H1 (cell line): ENCODE results near the gene IQGAP3. TPM values are rescaled to one million over a fixed set of nuclear protein-coding genes. Genes with fewer than 3 reads are reported as not detected.

Experiments used
- CTCF ChIA-PET: fragments of 300-600 bp; sonication (Branson Sonifier 250); formaldehyde crosslinking; loops from one replicate; lab custom pipeline; 2021; ENCODE audit not compliant: partially characterized antibody; lab: Charles Lee
- POLR2A ChIA-PET: fragments of 300-600 bp; sonication (Branson Sonifier 250); formaldehyde crosslinking; loops from one replicate; lab custom pipeline; 2021; ENCODE audit warnings: inconsistent platforms; ENCODE audit not compliant: partially characterized antibody; lab: Charles Lee
- DNase-seq, 2 experiments: peaks; one replicate each; pipeline versions ENCODE4 v3.0.0 to v3.0.0-alpha.2; 2010 to 2022; ENCODE audit warnings: low spot score in 2 of 2, low read depth in 1 of 2, mixed read lengths in 1 of 2
- FAIRE-seq: peaks from 2 replicates; lab custom pipeline; 2011; peaks lifted over from hg19 to GRCh38; lab: Jason Lieb, UNC
- H2AFZ ChIP-seq: 2 replicates; pipeline ENCODE4 v1.8.1; 2012; ENCODE audit warnings: low read length, inconsistent platforms
- H2AK5ac ChIP-seq: 2 replicates; pipeline ENCODE4 v1.6.1; 2013; ENCODE audit warnings: low read depth, low read length
- H2BK120ac ChIP-seq: replicated peaks from 2 replicates; pipeline ENCODE3; 2013; ENCODE audit warnings: low read depth, low read length, inconsistent platforms
- H2BK12ac ChIP-seq: 2 replicates; pipeline ENCODE4 v1.6.1; 2013; ENCODE audit warnings: low read depth, low read length
- H2BK15ac ChIP-seq: 2 replicates; pipeline ENCODE4 v1.6.1; 2013; ENCODE audit warnings: low read length
- H2BK20ac ChIP-seq: 2 replicates; pipeline ENCODE4 v1.6.1; 2013; ENCODE audit warnings: low read length
- H2BK5ac ChIP-seq: 2 replicates; pipeline ENCODE4 v1.6.1; 2013; ENCODE audit warnings: low read depth, low read length
- H3K14ac ChIP-seq: 2 replicates; pipeline ENCODE4 v1.6.1; 2013; ENCODE audit warnings: inconsistent platforms; ENCODE audit not compliant: insufficient read length
- H3K18ac ChIP-seq: 2 replicates; pipeline ENCODE4 v1.6.1; 2013; ENCODE audit warnings: low read length; ENCODE audit errors: extremely low read depth
- H3K23ac ChIP-seq: 2 replicates; pipeline ENCODE4 v1.6.1; 2013; ENCODE audit warnings: inconsistent platforms; ENCODE audit not compliant: insufficient read length
- H3K23me2 ChIP-seq: 2 replicates; pipeline ENCODE4 v1.6.1; 2013; ENCODE audit warnings: low read depth, low read length
- H3K27ac ChIP-seq: 2 replicates; pipeline ENCODE4 v1.6.1; 2011; ENCODE audit warnings: low read depth, low read length, inconsistent platforms
- H3K27me3 ChIP-seq, 4 experiments: replicated peaks in 1 of 4; 1 replicate in 1 of 4; 2 replicates in 3 of 4; pipeline versions ENCODE4 v1.6.1 to v1.8.1; 2011 to 2013; ENCODE audit warnings: low read length in 3 of 4, mild to moderate bottlenecking in 3 of 4, inconsistent platforms in 2 of 4, mixed read lengths in 2 of 4, moderate library complexity in 1 of 4; ENCODE audit not compliant: control insufficient read depth in 3 of 4, insufficient read depth in 3 of 4; ENCODE audit errors: extremely low read depth in 1 of 4
- H3K36me3 ChIP-seq, 4 experiments: 2 replicates each; pipeline versions ENCODE4 v1.6.1 to v1.8.1; 2011 to 2013; ENCODE audit warnings: mild to moderate bottlenecking in 4 of 4, low read length in 3 of 4, moderate library complexity in 2 of 4, control low read depth in 1 of 4, inconsistent platforms in 1 of 4; ENCODE audit not compliant: insufficient read depth in 4 of 4, control insufficient read depth in 2 of 4
- H3K4ac ChIP-seq: replicated peaks from 2 replicates; pipeline ENCODE3; 2013; ENCODE audit warnings: low read length, low read depth, mixed read lengths, inconsistent platforms; ENCODE audit not compliant: insufficient read length
- H3K4me1 ChIP-seq, 4 experiments: replicated peaks in 1 of 4; 1 replicate in 1 of 4; 2 replicates in 3 of 4; pipeline versions ENCODE4 v1.6.1 to v1.8.1; 2011 to 2013; ENCODE audit warnings: low read length in 3 of 4, inconsistent platforms in 2 of 4, mixed read lengths in 1 of 4; ENCODE audit not compliant: insufficient read depth in 4 of 4, control insufficient read depth in 3 of 4
- H3K4me2 ChIP-seq, 2 experiments: 2 replicates each; pipeline versions ENCODE4 v1.6.1 to v1.8.1; 2011 to 2013; ENCODE audit warnings: low read depth in 2 of 2, low read length in 2 of 2, control low read depth in 1 of 2, inconsistent platforms in 1 of 2, mild to moderate bottlenecking in 1 of 2; ENCODE audit not compliant: insufficient read depth in 1 of 2
- H3K4me3 ChIP-seq, 4 experiments: fragments of 200-600, 300-600 bp in 1 of 4; sonication (generic), shearing (Covaris generic), sonication (Bioruptor Twin) in 1 of 4; 2 replicates each; pipeline versions ENCODE4 v1.5.1 to v1.8.1; 2011 to 2016; ENCODE audit warnings: low read length in 4 of 4, low read depth in 3 of 4, control low read depth in 2 of 4, inconsistent platforms in 2 of 4, mild to moderate bottlenecking in 2 of 4, mixed read lengths in 1 of 4, moderate library complexity in 1 of 4; ENCODE audit not compliant: insufficient read depth in 2 of 4; ENCODE audit errors: extremely low read depth in 1 of 4
- H3K56ac ChIP-seq: replicated peaks from 2 replicates; pipeline ENCODE3; 2013; ENCODE audit warnings: low read depth, mild to moderate bottlenecking, mixed read lengths, low read length, inconsistent platforms; ENCODE audit not compliant: insufficient read length
- H3K79me1 ChIP-seq: 2 replicates; pipeline ENCODE4 v1.6.1; 2013; ENCODE audit warnings: low read depth, low read length, control low read depth
- H3K79me2 ChIP-seq, 2 experiments: 2 replicates each; pipeline versions ENCODE4 v1.6.1 to v1.8.1; 2012 to 2013; ENCODE audit warnings: low read length in 2 of 2, mild to moderate bottlenecking in 2 of 2, inconsistent platforms in 1 of 2; ENCODE audit not compliant: insufficient read depth in 2 of 2, control insufficient read depth in 1 of 2
- H3K9ac ChIP-seq, 4 experiments: replicated peaks in 1 of 4; 1 replicate in 1 of 4; 2 replicates in 3 of 4; pipeline versions ENCODE4 v1.6.1 to v1.8.1; 2011 to 2013; ENCODE audit warnings: low read depth in 3 of 4, low read length in 3 of 4, control low read depth in 2 of 4, mild to moderate bottlenecking in 2 of 4, moderate library complexity in 2 of 4, inconsistent platforms in 1 of 4; ENCODE audit errors: extremely low read depth in 1 of 4
- H3K9me3 ChIP-seq, 2 experiments: 2 replicates each; pipeline versions ENCODE4 v1.6.1 to v1.8.1; 2012 to 2013; ENCODE audit warnings: mild to moderate bottlenecking in 2 of 2, moderate library complexity in 2 of 2, control low read depth in 1 of 2, inconsistent platforms in 1 of 2, low read depth in 1 of 2, low read length in 1 of 2, mixed read lengths in 1 of 2; ENCODE audit not compliant: insufficient read depth in 2 of 2
- H4K20me1 ChIP-seq, 2 experiments: replicated peaks in 1 of 2; 2 replicates each; pipeline versions ENCODE3 to v1.8.1; 2011 to 2013; ENCODE audit warnings: inconsistent platforms in 2 of 2, low read length in 2 of 2, mild to moderate bottlenecking in 1 of 2; ENCODE audit not compliant: insufficient read depth in 2 of 2, control insufficient read depth in 1 of 2
- H4K5ac ChIP-seq: 2 replicates; pipeline ENCODE4 v1.6.1; 2013; ENCODE audit warnings: low read length, low read depth, mixed read lengths, inconsistent platforms; ENCODE audit not compliant: insufficient read length
- H4K8ac ChIP-seq: 2 replicates; pipeline ENCODE4 v1.8.0; 2013; ENCODE audit warnings: mild to moderate bottlenecking, moderate library complexity, low read length, inconsistent platforms; ENCODE audit not compliant: insufficient read depth; ENCODE audit errors: extremely low read depth
- H4K91ac ChIP-seq: replicated peaks from 2 replicates; pipeline ENCODE3; 2013; ENCODE audit warnings: low read length, mixed read lengths, inconsistent platforms; ENCODE audit not compliant: insufficient read length
- BACH1 ChIP-seq: IDR thresholded peaks from 2 replicates; pipeline ENCODE4 v1.6.1; 2012; ENCODE audit warnings: low read length, improper control_type of control experiment
- JUND ChIP-seq: IDR thresholded peaks from 2 replicates; pipeline ENCODE4 v1.6.1; 2011; ENCODE audit warnings: mild to moderate bottlenecking, improper control_type of control experiment, low read length
- PHF8 ChIP-seq: fragments of 200-600 bp; sonication (generic); conservative IDR thresholded peaks from 2 replicates; pipeline ENCODE4 v1.7.1; 2012; ENCODE audit warnings: low read depth, mild to moderate bottlenecking, inconsistent platforms, low read length, moderate library complexity
- RBBP5 ChIP-seq: IDR thresholded peaks from 2 replicates; pipeline ENCODE4 v1.7.1; 2012; ENCODE audit warnings: low read depth, mild to moderate bottlenecking, inconsistent platforms, low read length, moderate library complexity, borderline replicate concordance
- RNF2 ChIP-seq: fragments of 200-900, 300-1000 bp; sonication (generic); IDR thresholded peaks from 2 replicates; pipeline ENCODE4 v1.7.1; 2016; ENCODE audit warnings: borderline replicate concordance, low read depth, mild to moderate bottlenecking, antibody characterized with exemption, low read length; ENCODE audit not compliant: poor library complexity, severe bottlenecking; ENCODE audit errors: missing control alignments
- SIN3A ChIP-seq, 2 experiments: IDR thresholded peaks in 1 of 2; conservative IDR thresholded peaks in 1 of 2; 2 replicates each; pipeline ENCODE4 v1.6.1; 2011 to 2012; ENCODE audit warnings: low read length in 2 of 2, improper control_type of control experiment in 1 of 2, low read depth in 1 of 2, mild to moderate bottlenecking in 1 of 2
- SIRT6 ChIP-seq: IDR thresholded peaks from one replicate; pipeline ENCODE4 v1.7.1; 2012; ENCODE audit warnings: low read length, inconsistent platforms
- SIX5 ChIP-seq: IDR thresholded peaks from 2 replicates; pipeline ENCODE4 v1.6.1; 2011; ENCODE audit warnings: mild to moderate bottlenecking, low read depth, low read length
- SUZ12 ChIP-seq: fragments of 200-600 bp; sonication (generic); IDR thresholded peaks from 2 replicates; pipeline ENCODE4 v1.6.1; 2012; ENCODE audit warnings: mild to moderate bottlenecking, inconsistent platforms, low read length, moderate library complexity, mixed read lengths
- TAF1 ChIP-seq: IDR thresholded peaks from 2 replicates; pipeline ENCODE4 v1.6.1; 2011; ENCODE audit warnings: mild to moderate bottlenecking, low read depth, low read length
- TCF12 ChIP-seq: IDR thresholded peaks from 2 replicates; pipeline ENCODE4 v1.6.1; 2011; ENCODE audit warnings: low read depth, mild to moderate bottlenecking, low read length
- WGBS, 2 experiments: shearing (Covaris generic) in 1 of 2; methylation state at CpG; one replicate each; pipeline versions ENCODE4 v1.1.6 to v1.1.7; 2013 to 2015; ENCODE audit warnings: low lambda C conversion rate in 2 of 2, mixed read lengths in 2 of 2, inconsistent platforms in 1 of 2, low coverage in 1 of 2, missing lambda C conversion rate in 1 of 2; ENCODE audit not compliant: insufficient replicate concordance in 2 of 2, insufficient coverage in 1 of 2, insufficient read length in 1 of 2; ENCODE audit errors: extremely low coverage in 1 of 2, missing lambda C conversion rate in 1 of 2; 5-methylcytosine and 5-hydroxymethylcytosine counted together
- polyA plus RNA-seq, 7 experiments: library from polyadenylated mRNA; depleted of rRNA in 3 of 7; stranded (reverse) in 5 of 7; unstranded in 2 of 7; fragments of >200 nt in 5 of 7; fragments of 200-250 nt in 2 of 7; gene quantifications; 1 replicate in 5 of 7; 2 replicates in 1 of 7; 4 replicates in 1 of 7; pipeline versions ENCODE4 v1.2.1 to v1.2.3, GENCODE V29; 2011 to 2013; ENCODE audit warnings: missing spikeins in 2 of 7, mixed read lengths in 2 of 7
- total RNA-seq: library from RNA; stranded (reverse); fragmentation: NEBNext Ultra II Directional; extraction: Animal tissue kit (Norgen Biotek cat#: 25700); gene quantifications from 2 replicates; pipeline ENCODE4 v1.2.1, GENCODE V29; 2021

IQGAP3 gene
- total and polyA plus RNA-seq, 2 of the 8 experiments (the other 6 are each of a cell fraction or from before 2014, with no cell fraction given): 14.6 to 22.3 TPM

DNA sequence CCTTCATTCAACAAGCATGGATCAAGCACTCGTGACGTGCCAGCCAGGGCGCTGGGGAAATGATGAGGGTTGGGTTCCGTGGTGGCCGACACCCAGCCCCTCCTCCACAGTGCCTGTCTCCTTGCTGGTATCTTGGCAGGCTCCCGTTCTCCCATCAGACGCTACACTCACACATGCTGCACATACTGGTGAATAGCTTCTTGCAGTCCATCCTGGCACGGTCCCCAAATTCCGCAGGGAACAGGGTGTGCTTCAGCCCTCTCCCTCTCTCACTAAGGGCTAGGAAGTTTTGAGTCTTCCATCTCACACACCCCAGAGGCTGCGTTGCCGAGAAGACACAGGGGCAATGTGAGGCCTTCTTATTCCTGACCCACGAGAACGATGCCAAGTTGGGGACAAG is 61.7 kb downstream of the IQGAP3 start:
- Histone ChIP-seq H3K4ac (no peak overlapping the region), H4K91ac (peak overlapping the region; percentile 35), H3K79me2 (no peaks in the 10 kb centered on the region), H3K4me2 (no peak overlapping the region), H3K23ac (no peak overlapping the region), H4K20me1 (no peaks in the 10 kb centered on the region), H3K9ac (no peak overlapping the region), H3K14ac (no peak overlapping the region), H4K8ac (no peak overlapping the region; the same call in 1 of the 2 replicates), H2BK12ac (0 out of 2 replicates have a peak overlapping the region, but pooled peaks have one; percentile 19), H2BK15ac (no peak overlapping the region), H3K4me1 (peaks cover 0 to 11% (median 4%) of the 10 kb centered on the region in 4 experiments; a peak in 3 of 7 replicates), H2AFZ (no peak overlapping the region), H3K27me3 (no peaks in the 10 kb centered on the region), H3K27ac (no peak overlapping the region), H2BK5ac (no peak overlapping the region), H3K18ac (no peak overlapping the region), H3K79me1 (no peaks in the 10 kb centered on the region), H2BK20ac (no peak overlapping the region), H2AK5ac (no peak overlapping the region), H4K5ac (no peak overlapping the region), H3K56ac (no peak overlapping the region), H3K23me2 (no peaks in the 10 kb centered on the region), H3K9me3 (no peaks in the 10 kb centered on the region; a peak in 1 of 4 replicates), H2BK120ac (no peak overlapping the region), H3K36me3 (no peaks in the 10 kb centered on the region), H3K4me3 (no peak overlapping the region)
- TF ChIP-seq SIX5 (no peak), SIRT6 (no peak), PHF8 (no peak), RNF2 (no peak), SIN3A (conservative IDR thresholded peaks at IDR 0.05 in 1 of 2, IDR thresholded peaks at IDR 0.05 in 1 of 2; ENCODE audit: low read depth in 1 of 2, low read length in 2 of 2) (no peak), RBBP5 (no peak), TAF1 (no peak), TCF12 (no peak), JUND (no peak), BACH1 (no peak), SUZ12 (no peak)
- ChIA-PET CTCF (interaction anchor here (0.9 to 3.9 kb wide), 5 partner anchors 10 to 125 kb away, joined by 3 to 20 read pairs (median 8); partner anchors contain the start of gene MEF2D), POLR2A (interaction anchor here (1.6 kb wide), 2 partner anchors 10 to 14 kb away, joined by 4 to 5 read pairs; partner anchors contain the start of gene MEF2D)
- FAIRE-seq (no peak), DNase-seq (no peak)
- WGBS, 2 experiments: 92% methylated on average over 13 of the region's 13 CpGs; no CpG with 5 or more reads in 1 of the 2 experiments
